ENCODE data around the gene RAD51B.
"Not testable (repeated sequence)": the region's sequence is repeated elsewhere in the genome, so short reads cannot be mapped to it uniquely, and the experiment has no call there.

The RAD51B gene

DNA sequence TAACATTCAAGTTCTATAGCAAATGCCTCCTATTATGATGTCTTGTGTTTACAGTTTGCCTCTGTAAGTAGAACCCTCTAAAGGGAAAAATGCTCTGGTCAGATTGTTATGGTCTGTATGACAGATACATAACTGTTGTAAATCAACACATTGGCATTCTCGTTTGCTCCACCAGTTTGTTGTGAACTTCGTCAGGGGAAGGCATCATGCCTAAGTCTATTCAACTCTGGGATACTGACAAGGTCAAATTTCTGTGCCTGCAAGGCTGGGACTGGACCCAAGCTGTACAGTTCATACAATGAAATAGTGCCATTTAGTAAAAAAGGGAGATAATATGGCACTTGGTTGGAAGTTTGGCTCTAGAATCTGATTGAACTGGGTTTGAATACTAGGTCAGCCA lies 392.3 kb downstream of the RAD51B start:
- DNase-seq (ENCODE audit: low read depth in 2 of 2), result no peak

- no peak for DNase-seq (ENCODE audit: low read depth in 2 of 2)
These were observed 392.8 kb downstream of the RAD51B start for GRCh38 chr14:68212361-68212760.

DNA sequence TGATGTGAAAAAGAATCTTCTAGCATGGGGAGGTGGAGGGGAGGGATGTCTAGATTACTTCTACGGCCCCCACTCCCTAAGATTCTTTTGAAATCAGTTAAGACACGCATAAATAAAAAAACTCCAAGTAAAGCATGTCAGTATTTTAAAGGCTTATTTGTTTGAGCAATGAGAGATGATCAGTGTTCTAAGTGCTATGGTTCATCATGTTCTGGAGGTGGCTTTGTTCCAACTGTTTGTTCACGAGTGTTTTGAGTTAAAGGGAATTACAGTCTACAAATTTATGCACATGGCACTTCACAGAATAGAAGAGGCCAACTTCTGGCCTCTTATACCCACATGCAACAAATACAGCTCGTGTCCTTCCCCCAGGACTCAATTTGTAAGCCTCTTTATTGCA lies 394.9 kb downstream of the RAD51B start:
- DNase-seq (ENCODE audit: low read depth in 2 of 2), result no peak

- no peak for DNase-seq (ENCODE audit: low read depth in 2 of 2)
These were observed 396.1 kb downstream of the RAD51B start for GRCh38 chr14:68215629-68216028.

GRCh38 chr14:68216079-68216478 lies 396.5 kb downstream of the RAD51B start:
- DNase-seq (ENCODE audit: low read depth in 2 of 2), result no peak

DNA sequence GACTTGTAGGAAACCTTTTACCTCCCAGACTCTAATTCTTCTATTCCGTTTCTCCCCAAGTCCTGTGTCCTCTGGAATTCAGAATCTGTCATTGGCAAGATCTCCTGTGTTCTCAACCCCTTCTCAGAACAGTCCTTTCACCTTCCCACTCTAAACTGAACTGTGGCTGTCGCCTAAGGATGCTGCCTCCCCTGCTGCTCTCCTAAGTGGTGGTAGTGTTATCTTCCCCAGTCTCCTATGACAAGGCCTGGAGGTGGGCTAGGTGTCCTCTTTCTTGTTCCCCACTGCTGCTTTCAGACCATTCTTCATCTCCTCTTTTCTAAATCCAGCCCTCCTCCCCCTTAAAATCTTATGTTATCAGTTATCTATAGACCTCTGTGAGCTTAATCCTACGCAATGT lies 397.4 kb downstream of the RAD51B start:
- no peak for DNase-seq (ENCODE audit: low read depth in 2 of 2)

DNA sequence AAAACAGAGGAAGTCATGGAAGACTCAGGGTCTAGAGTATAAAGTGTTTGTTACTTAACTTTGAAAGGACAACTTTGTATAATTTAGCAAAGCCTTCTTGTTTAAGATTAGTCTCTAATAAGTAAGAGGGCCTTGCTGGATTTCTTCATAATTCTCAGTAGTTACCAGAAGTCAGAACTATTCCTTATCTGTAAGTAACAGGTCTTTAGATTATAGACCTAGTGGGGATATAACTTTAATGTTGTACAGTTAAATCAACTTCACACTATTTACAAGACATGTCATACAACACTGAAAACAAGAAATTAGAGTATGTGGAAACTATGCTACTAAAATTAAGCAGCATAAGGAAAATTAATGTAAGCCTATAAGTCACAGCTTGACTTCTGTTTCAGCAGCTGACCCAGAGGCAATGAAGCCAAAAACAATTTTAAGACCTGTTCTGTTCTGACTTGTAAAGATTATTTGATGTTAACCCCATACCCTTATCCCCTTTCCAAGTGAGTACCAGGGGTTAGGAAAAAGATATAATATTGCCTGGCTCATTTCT lies 398.3 kb downstream of the RAD51B start:
- DNase-seq (ENCODE audit: low read depth in 2 of 2), result no peak

DNA sequence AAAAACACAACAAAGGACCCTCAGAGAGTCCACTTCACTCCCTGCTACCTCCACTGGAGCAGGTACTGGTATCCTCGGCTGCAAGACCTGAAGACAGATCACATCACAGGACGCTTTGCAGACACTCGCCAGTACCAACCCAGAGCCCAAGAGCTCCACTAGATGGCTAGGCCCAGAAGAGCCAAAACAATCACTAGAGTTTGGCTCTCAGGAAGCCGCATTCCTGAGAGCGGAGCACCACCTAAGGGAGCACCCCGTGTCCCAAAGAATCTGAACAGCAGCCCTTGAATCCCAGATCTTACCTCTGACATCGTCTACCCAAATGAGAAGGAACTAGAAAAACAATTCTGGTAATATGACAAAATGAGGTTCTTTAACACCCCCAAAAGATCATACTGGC lies 399.8 kb downstream of the RAD51B start:
- DNase-seq (ENCODE audit: low read depth in 2 of 2), result no peak

- DNase-seq (ENCODE audit: low read depth in 2 of 2), result not testable (repeated sequence)
These were observed 401.5 kb downstream of the RAD51B start for GRCh38 chr14:68221046-68221445.

DNA sequence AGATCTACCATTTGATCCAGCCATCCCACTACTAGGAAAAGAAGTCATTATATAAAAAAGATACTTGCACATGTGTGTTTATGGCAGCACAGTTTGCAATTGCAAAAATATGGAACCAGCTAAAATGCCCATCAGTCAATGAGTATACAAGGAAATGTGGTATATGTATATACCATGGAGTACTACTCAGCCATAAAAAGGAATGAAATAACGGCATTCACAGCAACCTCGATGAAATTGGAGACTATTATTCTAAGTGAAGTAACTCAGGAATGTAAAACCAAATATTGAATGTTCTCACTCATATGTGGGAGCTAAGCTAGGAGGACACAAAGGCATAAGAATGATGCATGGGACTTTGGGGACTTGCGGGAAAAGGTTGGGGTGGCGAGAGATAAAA lies 402.6 kb downstream of the RAD51B start:
- no peak for DNase-seq (ENCODE audit: low read depth in 2 of 2)

DNA sequence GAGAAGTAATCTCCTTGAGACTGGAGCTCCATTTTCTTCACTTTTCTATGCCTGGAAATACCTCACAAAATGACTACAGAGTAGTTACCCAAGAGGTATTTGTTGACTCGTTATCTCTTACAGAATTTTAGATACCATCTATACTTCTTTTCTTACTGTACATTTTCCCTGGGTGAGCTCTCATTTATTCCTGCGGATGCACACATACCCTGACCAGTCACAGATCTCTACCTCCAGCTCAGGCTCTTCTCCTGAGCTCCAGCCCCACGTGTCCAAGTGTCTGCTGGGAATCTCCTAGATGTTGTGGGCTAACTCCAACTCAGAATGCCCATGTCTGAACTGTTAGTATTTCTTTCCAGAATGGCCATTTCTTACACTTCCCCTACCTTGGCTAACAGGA lies 403.1 kb downstream of the RAD51B start:
- DNase-seq (ENCODE audit: low read depth in 2 of 2), result no peak

DNA sequence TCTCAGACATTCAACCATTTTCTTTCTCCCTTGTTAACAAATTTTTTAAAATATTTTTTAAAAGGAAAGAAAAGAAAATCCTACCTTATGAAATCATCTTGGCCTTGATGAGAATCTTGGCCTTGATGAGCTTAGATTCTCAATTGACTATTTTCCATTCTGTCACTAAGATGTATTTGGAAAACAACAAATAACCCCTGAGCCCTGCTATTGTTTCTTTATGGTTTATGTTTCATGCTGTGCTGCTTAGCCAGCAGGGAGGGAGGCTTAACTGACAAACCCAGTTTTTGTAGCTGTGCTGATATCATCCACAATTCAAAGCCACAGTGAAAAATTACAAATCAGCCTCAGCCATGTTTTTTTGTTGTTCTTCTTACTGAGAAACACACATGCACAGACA lies 404.1 kb downstream of the RAD51B start:
- DNase-seq (ENCODE audit: low read depth in 2 of 2), result no peak

DNA sequence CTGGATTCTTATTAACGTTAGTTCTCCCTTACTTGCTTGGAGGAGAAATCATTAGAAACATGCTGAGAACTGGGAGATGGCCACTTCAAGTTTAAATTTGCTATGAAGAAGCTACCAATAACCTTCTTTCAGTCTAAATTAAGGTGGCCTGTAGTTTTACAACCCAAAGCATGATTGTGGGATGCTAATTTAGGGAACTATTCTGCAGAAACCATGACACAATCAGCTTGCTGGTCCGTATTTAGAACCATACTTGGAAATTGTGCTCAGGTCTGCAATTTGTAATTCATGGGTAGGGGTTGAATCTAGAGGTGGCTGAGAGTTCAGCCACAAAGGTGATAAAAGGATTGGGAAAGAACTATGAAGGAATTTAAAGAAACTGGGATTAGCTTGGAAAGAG lies 405.7 kb downstream of the RAD51B start:
- no peak for DNase-seq (ENCODE audit: low read depth in 2 of 2)

- no peak for DNase-seq (ENCODE audit: low read depth in 2 of 2)
These were observed 406.9 kb downstream of the RAD51B start for GRCh38 chr14:68226523-68226922.

DNA sequence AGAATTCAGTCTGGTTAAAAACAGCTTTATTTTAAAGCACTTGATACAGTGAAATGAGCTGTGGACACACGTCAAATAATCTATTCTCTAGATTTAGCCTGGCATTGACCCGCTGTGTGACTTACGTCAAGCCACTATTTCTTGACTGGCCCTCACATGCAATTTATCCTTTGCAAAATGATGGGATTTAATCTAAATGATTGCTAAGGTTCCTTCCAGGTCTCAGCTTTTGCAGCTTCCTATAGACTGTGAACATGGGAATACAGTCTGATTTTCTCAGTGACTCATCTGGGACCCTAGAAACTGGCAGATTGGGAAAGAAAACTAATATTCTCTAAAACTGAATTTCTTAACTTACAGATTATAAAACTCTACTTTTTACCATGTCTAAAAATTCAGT lies 409.1 kb downstream of the RAD51B start:
- DNase-seq (ENCODE audit: low read depth in 2 of 2), result no peak

DNA sequence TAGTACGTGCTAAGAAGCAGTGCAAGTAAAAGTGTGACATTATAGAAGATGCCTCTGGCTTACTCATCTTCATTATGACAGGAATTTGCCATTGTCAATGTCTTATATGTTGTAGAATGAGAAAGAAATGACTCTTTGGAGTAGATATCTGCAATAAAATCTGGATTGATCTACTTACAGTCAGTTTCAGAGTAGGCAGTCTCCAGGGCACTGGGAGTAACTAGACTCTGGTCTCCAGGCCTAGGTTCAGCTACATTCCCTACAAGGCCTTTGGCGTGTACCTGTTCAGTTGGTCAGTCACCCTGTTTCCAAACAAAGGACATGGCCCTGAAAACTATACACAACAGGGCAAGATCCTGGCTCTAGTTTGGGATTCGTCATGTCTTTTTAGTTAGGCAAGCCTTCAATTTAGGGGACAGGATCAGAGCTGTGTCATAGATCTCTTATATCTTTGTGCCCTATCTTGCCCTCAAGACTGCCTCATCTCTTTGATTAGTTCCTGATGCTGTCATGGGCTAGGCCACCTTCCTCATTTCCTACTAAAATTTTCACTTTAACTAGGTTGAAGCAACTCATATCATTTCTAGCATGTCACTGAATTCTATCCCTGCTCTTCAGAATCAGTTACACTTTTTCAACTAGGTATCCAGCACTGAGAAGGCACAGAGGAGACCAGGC lies 410.0 kb downstream of the RAD51B start:
- DNase-seq (ENCODE audit: low read depth in 2 of 2), result no peak

GRCh38 chr14:68230202-68230949 lies 410.8 kb downstream of the RAD51B start:
- no peak for DNase-seq (ENCODE audit: low read depth in 2 of 2)

- DNase-seq (ENCODE audit: low read depth in 2 of 2), result no peak
These were observed 411.6 kb downstream of the RAD51B start for GRCh38 chr14:68230950-68231717.

- no peak for DNase-seq (ENCODE audit: low read depth in 2 of 2)
These were observed 412.3 kb downstream of the RAD51B start for GRCh38 chr14:68231898-68232297.

- DNase-seq (ENCODE audit: low read depth in 2 of 2), result peak; percentile 22 to 25
These were observed 412.9 kb downstream of the RAD51B start for GRCh38 chr14:68232300-68233055.

- no peak for DNase-seq (ENCODE audit: low read depth in 2 of 2)
These were observed 413.7 kb downstream of the RAD51B start for GRCh38 chr14:68233101-68233784.

Measured in stimulated activated CD8-positive, alpha-beta memory T cell treated with anti-CD3 and anti-CD28 coated beads, Interleukin-15, amount 100 ng/mL, for 48 hours (primary cell).